Skeletal muscle tissue (tissue), 4 donors: ENCODE results near the gene JADE3. TPM values are rescaled to one million over a fixed set of nuclear protein-coding genes. Genes with fewer than 3 reads are reported as not detected.

Source experiments
- H3K27ac ChIP-seq: one replicate; pipeline ENCODE4 v1.7.0; 2013; ENCODE audit warnings: mild to moderate bottlenecking, low read depth, low read length, inconsistent platforms
- H3K27me3 ChIP-seq, 3 donors: one replicate each; pipeline ENCODE4 v1.7.0; 2013; ENCODE audit warnings: low read length in 3 of 3; ENCODE audit not compliant: control insufficient read depth in 3 of 3, insufficient read depth in 3 of 3
- H3K36me3 ChIP-seq, 3 donors: one replicate each; pipeline ENCODE4 v1.7.0; 2013; ENCODE audit warnings: low read length in 3 of 3; ENCODE audit not compliant: control insufficient read depth in 3 of 3, insufficient read depth in 3 of 3
- H3K4me1 ChIP-seq, 3 donors: one replicate each; pipeline ENCODE4 v1.7.0; 2013; ENCODE audit warnings: low read length in 3 of 3, mild to moderate bottlenecking in 3 of 3; ENCODE audit not compliant: control insufficient read depth in 3 of 3, insufficient read depth in 3 of 3
- H3K4me3 ChIP-seq, 3 donors: one replicate each; pipeline ENCODE4 v1.7.0; 2013; ENCODE audit warnings: low read length in 3 of 3
- H3K9ac ChIP-seq, 3 donors: one replicate each; pipeline ENCODE4 v1.7.0; 2013; ENCODE audit warnings: low read length in 3 of 3, mild to moderate bottlenecking in 3 of 3, moderate library complexity in 2 of 3, low read depth in 1 of 3
- H3K9me3 ChIP-seq, 3 donors: one replicate each; pipeline ENCODE4 v1.7.0; 2013; ENCODE audit warnings: low read length in 3 of 3; ENCODE audit not compliant: control insufficient read depth in 3 of 3
- total RNA-seq: library from RNA; depleted of rRNA; stranded (reverse); fragments of >200 nt; gene quantifications from one replicate; pipeline ENCODE4 v1.2.3, GENCODE V29; 2014
- donor health status: Osteomylitis.

The JADE3 gene
- 5.2 TPM for total RNA-seq

DNA sequence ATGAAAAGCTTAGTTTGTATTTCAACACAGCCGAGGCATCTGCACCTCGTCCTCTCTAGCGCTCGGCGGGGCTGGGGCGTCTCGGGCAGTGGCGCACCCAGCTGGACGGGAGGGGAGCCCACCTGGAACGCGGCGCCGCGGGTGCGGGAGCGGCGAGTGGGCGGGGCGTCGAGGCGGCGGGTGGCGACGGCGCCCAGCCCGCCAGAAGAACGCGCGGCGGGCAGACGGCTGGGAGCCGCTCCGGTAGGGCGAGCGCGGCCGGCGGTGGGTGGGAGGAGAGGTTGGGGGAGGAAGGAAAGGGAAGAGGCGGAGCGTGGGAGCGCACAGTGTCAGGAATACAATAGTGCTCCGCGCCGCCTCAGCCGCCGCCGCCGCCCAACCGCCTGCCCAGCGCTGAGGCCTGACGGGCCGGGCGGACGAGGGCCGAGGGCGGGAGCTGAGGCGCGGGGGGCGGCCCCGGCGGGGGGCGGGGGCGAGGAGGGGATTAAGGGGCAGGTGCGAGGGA is at the start of gene JADE3:
Gene JADE3 (plus strand): TSS at position 324 of the 505 bp plus-strand sequence. CDS start 72,474 bp downstream, outside the sequence.
- H3K27ac ChIP-seq, result no peak within 1 kb of the TSS
- no peaks in the 10 kb centered on the region for H3K36me3 ChIP-seq
- peak within 1 kb of the TSS; percentile 49 to 73 (median 59) for H3K4me3 ChIP-seq
- peaks cover 0 to 13% (median 0%) of the 10 kb centered on the region in 3 donors for H3K27me3 ChIP-seq
- H3K9me3 ChIP-seq, result no peaks in the 10 kb centered on the region
- H3K4me1 ChIP-seq, result peaks cover 0 to 2% (median 0%) of the 10 kb centered on the region in 3 donors
- peak within 1 kb of the TSS in 2 of 3 donors; percentile 52 to 57 for H3K9ac ChIP-seq

DNA sequence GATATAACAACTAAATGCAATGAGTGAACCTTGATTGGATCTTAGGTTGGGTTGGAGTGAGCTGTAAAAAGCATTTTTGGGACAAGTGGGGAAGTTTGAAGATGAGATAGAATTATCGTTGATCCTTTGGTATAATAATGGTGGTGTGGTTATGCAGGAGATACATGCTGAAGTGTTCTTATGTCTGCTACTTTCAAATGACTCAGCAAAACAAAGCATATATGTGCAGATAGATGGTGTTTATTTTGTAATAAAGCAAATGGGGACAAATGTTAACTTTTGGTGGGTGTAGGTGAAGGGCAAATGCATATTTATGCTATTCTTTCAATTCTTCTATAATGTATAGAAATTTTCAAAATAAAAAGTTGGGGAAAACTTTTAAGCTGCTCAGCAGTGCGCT is 49.1 kb upstream of the JADE3 start:
- Histone ChIP-seq H3K9me3 (no peaks in the 10 kb centered on the region), H3K36me3 (peaks cover 0 to 3% (median 0%) of the 10 kb centered on the region in 3 donors), H3K9ac (no peak overlapping the region), H3K4me1 (no peaks in the 10 kb centered on the region), H3K27ac (no peak overlapping the region), H3K4me3 (no peak overlapping the region), H3K27me3 (no peaks in the 10 kb centered on the region)

DNA sequence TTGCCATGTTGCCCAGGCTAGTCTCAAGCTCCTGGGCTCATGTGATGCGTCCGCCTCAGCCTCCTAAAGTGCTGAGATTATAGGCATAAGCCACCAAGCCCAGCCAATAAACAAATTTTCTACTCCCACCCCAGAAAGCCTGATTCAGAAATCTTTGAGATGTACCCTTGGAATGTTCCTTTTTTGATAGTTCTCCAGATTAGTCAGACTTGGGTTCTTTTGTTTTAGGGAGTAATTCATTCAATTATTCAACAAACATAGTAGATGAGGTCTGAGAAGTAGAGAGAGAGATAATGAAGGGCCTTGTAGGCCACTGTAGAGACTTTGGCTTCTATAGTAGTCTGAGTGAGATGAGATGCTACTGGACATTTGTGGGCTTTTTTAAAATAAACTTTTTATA is 47.6 kb upstream of the JADE3 start:
- no peaks in the 10 kb centered on the region for H3K4me1 ChIP-seq
- H3K9ac ChIP-seq, result no peak overlapping the region
- no peaks in the 10 kb centered on the region for H3K27me3 ChIP-seq
- H3K4me3 ChIP-seq, result no peak overlapping the region
- peaks cover 0 to 3% (median 0%) of the 10 kb centered on the region in 3 donors for H3K36me3 ChIP-seq
- no peak overlapping the region for H3K27ac ChIP-seq
- no peaks in the 10 kb centered on the region for H3K9me3 ChIP-seq

- no peaks in the 10 kb centered on the region for H3K27me3 ChIP-seq
- H3K36me3 ChIP-seq, result peaks cover 0 to 2% (median 0%) of the 10 kb centered on the region in 3 donors
- H3K4me3 ChIP-seq, result no peak overlapping the region
- H3K27ac ChIP-seq, result no peak overlapping the region
- H3K9ac ChIP-seq, result no peak overlapping the region
- H3K4me1 ChIP-seq, result no peaks in the 10 kb centered on the region
- no peaks in the 10 kb centered on the region for H3K9me3 ChIP-seq
Measured at GRCh38 chrX:46865281-46865680, 46.9 kb upstream of the JADE3 start.

DNA sequence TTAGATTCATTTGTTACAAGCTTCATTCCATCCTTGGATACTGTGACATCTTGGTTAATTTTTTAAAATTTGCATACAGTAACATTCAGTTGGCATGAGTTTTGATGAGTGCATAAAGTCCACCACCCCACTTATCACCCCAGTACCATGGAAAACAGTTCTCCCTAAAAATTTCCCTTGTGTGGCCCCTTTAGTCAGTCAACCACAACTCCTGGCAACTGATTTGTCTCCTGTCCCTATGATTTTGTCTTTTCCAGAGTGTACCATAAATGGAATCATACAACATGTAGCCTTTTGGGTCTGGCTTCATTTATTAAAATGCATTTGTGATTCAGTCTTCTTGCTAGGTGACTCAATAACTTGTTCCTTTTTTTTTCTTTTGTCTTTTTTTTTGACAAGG is 45.5 kb upstream of the JADE3 start:
- no peak overlapping the region for H3K9ac ChIP-seq
- H3K36me3 ChIP-seq, result no peaks in the 10 kb centered on the region
- H3K27ac ChIP-seq, result no peak overlapping the region
- no peaks in the 10 kb centered on the region for H3K9me3 ChIP-seq
- no peak overlapping the region for H3K4me3 ChIP-seq
- H3K27me3 ChIP-seq, result no peaks in the 10 kb centered on the region
- no peaks in the 10 kb centered on the region for H3K4me1 ChIP-seq

DNA sequence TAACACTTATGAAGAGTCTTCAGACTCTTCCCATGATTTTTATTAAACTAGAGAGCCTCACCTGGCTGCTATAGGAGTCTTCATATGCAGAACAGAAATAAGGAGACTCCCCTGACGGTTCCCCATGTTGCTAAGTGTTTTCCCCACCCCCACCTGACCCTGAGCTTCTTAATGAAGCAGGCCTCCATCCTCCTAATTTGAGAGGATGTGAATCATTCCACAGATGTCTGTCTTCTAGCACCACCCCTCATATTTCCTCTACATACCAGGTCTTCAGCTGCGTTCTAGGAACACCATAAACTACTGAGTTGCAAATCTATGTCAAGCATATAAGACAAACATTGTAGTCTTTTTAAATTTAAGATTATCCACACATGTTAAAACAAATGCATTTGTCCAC is 38.5 kb upstream of the JADE3 start:
- Histone ChIP-seq H3K9me3 (no peaks in the 10 kb centered on the region), H3K4me1 (no peaks in the 10 kb centered on the region), H3K4me3 (no peak overlapping the region), H3K27me3 (no peaks in the 10 kb centered on the region), H3K36me3 (no peaks in the 10 kb centered on the region), H3K27ac (no peak overlapping the region), H3K9ac (no peak overlapping the region)

GRCh38 chrX:46876901-46877300 is 35.3 kb upstream of the JADE3 start:
- H3K9ac ChIP-seq, result no peak overlapping the region
- H3K36me3 ChIP-seq, result no peaks in the 10 kb centered on the region
- no peak overlapping the region for H3K27ac ChIP-seq
- H3K27me3 ChIP-seq, result no peaks in the 10 kb centered on the region
- no peaks in the 10 kb centered on the region for H3K9me3 ChIP-seq
- no peaks in the 10 kb centered on the region for H3K4me1 ChIP-seq
- no peak overlapping the region for H3K4me3 ChIP-seq

DNA sequence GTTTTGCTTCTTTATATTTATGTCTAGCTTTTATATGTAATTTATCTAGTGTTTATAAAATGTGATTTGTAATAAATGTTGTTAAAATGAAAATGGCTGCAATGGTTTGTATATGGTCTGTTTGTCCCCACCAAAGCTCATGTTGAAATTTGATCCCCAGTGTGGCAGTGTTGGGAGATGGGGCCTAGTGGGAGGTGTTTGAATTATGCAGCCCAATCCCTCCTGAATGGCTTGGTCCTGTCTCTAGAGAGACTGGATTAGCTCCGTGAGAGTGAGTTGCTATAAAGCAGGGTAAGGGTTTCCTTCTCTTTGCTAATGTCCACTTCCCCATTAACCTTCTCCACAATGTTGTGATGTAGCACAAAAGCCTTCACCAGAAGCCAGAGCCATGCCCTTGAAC is 30.0 kb upstream of the JADE3 start:
- H3K27me3 ChIP-seq, result no peaks in the 10 kb centered on the region
- no peak overlapping the region for H3K27ac ChIP-seq
- H3K9ac ChIP-seq, result no peak overlapping the region
- H3K36me3 ChIP-seq, result no peaks in the 10 kb centered on the region
- H3K9me3 ChIP-seq, result no peaks in the 10 kb centered on the region
- H3K4me1 ChIP-seq, result no peaks in the 10 kb centered on the region
- H3K4me3 ChIP-seq, result no peak overlapping the region

DNA sequence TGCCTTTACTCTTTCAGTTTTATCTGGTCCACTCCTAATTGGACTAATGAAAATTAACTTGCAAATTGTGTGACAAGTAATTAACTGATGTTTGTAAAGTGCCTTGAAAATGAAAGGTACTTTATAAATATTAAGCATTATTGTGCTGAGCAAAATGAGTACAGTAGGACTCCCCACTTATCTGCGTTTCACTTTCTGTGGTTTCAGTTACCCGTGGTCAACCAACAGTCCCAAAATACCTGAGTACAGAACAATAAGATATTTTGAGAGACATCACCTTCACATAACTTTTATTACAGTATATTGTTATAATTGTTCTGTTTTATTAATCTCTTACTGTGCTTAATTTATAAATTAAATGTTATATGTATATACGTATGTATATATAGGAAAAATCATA is 27.4 kb upstream of the JADE3 start:
- H3K36me3 ChIP-seq, result no peaks in the 10 kb centered on the region
- no peaks in the 10 kb centered on the region for H3K4me1 ChIP-seq
- H3K4me3 ChIP-seq, result no peak overlapping the region
- H3K9ac ChIP-seq, result no peak overlapping the region
- no peaks in the 10 kb centered on the region for H3K27me3 ChIP-seq
- no peaks in the 10 kb centered on the region for H3K9me3 ChIP-seq
- no peak overlapping the region for H3K27ac ChIP-seq

- no peaks in the 10 kb centered on the region for H3K36me3 ChIP-seq
- no peaks in the 10 kb centered on the region for H3K4me1 ChIP-seq
- H3K27ac ChIP-seq, result no peak overlapping the region
- no peaks in the 10 kb centered on the region for H3K27me3 ChIP-seq
- no peak overlapping the region for H3K9ac ChIP-seq
- no peaks in the 10 kb centered on the region for H3K9me3 ChIP-seq
- H3K4me3 ChIP-seq, result no peak overlapping the region
Measured at GRCh38 chrX:46898207-46898606, 14.0 kb upstream of the JADE3 start.
